ENCODE measurements around the gene TACR3.

DNA sequence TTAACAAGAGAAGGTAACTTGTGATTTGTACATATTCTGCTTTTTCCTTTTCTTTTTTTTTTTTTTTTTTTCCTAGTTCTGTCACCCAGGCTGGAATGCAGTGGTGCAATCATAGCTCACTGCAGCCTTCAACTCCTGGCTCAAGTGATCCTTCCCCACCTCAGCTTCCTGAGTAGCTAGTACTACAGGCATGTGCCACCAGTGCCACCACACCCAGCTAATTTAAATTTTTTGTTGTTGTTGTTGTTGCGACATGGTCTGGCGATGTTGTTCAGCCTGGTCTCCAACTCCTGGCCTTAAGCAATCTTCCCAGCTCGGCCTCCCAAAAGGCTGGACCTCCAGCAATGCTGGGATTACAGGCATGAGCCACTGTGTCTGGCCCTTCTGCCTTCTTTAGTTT lies 1.5 kb upstream of the TACR3 start:
- TF ChIP-seq, protein P1, sequence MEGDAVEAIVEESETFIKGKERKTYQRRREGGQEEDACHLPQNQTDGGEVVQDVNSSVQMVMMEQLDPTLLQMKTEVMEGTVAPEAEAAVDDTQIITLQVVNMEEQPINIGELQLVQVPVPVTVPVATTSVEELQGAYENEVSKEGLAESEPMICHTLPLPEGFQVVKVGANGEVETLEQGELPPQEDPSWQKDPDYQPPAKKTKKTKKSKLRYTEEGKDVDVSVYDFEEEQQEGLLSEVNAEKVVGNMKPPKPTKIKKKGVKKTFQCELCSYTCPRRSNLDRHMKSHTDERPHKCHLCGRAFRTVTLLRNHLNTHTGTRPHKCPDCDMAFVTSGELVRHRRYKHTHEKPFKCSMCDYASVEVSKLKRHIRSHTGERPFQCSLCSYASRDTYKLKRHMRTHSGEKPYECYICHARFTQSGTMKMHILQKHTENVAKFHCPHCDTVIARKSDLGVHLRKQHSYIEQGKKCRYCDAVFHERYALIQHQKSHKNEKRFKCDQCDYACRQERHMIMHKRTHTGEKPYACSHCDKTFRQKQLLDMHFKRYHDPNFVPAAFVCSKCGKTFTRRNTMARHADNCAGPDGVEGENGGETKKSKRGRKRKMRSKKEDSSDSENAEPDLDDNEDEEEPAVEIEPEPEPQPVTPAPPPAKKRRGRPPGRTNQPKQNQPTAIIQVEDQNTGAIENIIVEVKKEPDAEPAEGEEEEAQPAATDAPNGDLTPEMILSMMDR (IDR thresholded peaks at IDR 0.05), result no peak
- no peak for TF ChIP-seq SIN3A (IDR thresholded peaks at IDR 0.05; ENCODE audit: borderline replicate concordance, insufficient read depth, low read depth, low read length)

Data from Panc1 (cell line).